Measurements from ENCODE around the gene RPRD1B.

- TF ChIP-seq POLR2A (IDR thresholded peaks at IDR 0.05) (no peak), CTCF (IDR thresholded peaks at IDR 0.05) (no peak), POLR2AphosphoS5 (IDR thresholded peaks at IDR 0.05) (peak in 3 of 4 donors; percentile 19 to 70 (median 58))
These were observed 50.9 kb downstream of the RPRD1B start for GRCh38 chr20:38084425-38084951.

Data from sigmoid colon (tissue), 4 donors.